ENCODE data around the gene ANLN.

The ANLN gene

GRCh38 chr7:36430186-36430585, 40.5 kb downstream of the ANLN start:
- FAIRE-seq (no peak), DNase-seq (ENCODE audit: insufficient read length, low spot score) (no peak)
- no peak for TF ChIP-seq CTCF (IDR thresholded peaks at IDR 0.05; ENCODE audit: insufficient read depth, missing control alignments)

- FAIRE-seq: peak; percentile 44
- no peak for TF ChIP-seq CTCF (IDR thresholded peaks at IDR 0.05; ENCODE audit: insufficient read depth, missing control alignments)
Observed at GRCh38 chr7:36430881-36431280, 41.2 kb downstream of the ANLN start.

GRCh38 chr7:36438211-36438610, 48.5 kb downstream of the ANLN start:
- no peak for DNase-seq (ENCODE audit: insufficient read length, low spot score)
- no peak for FAIRE-seq
- TF ChIP-seq CTCF (IDR thresholded peaks at IDR 0.05; ENCODE audit: insufficient read depth, missing control alignments): no peak

More at GRCh38 chr7:36430881-36431280, 41.2 kb downstream of the ANLN start:
- no peak for DNase-seq (ENCODE audit: insufficient read length, low spot score)

GRCh38 chr7:36439624-36440023, 50.0 kb downstream of the ANLN start:
- no peak for FAIRE-seq
- TF ChIP-seq CTCF (IDR thresholded peaks at IDR 0.05; ENCODE audit: insufficient read depth, missing control alignments): no peak
- no peak for DNase-seq (ENCODE audit: insufficient read length, low spot score)

- FAIRE-seq (no peak), DNase-seq (ENCODE audit: insufficient read length, low spot score) (no peak)
- TF ChIP-seq CTCF (IDR thresholded peaks at IDR 0.05; ENCODE audit: insufficient read depth, missing control alignments): peak; percentile 36
Observed at GRCh38 chr7:36440880-36441279, 51.2 kb downstream of the ANLN start.

GRCh38 chr7:36441344-36442022, 51.8 kb downstream of the ANLN start:
- FAIRE-seq: peak; percentile 32
- no peak for TF ChIP-seq CTCF (IDR thresholded peaks at IDR 0.05; ENCODE audit: insufficient read depth, missing control alignments)
- no peak for DNase-seq (ENCODE audit: insufficient read length, low spot score)

GRCh38 chr7:36448781-36449379, 59.2 kb downstream of the ANLN start:
- TF ChIP-seq CTCF (IDR thresholded peaks at IDR 0.05; ENCODE audit: insufficient read depth, missing control alignments): no peak
- FAIRE-seq: no peak
- no peak for DNase-seq (ENCODE audit: insufficient read length, low spot score)
